GM23248 (cell line): Measurements from ENCODE around the gene RMI2.

Source experiments
- EZH2 ChIP-seq: fragments of 200-600 bp; sonication (generic); IDR thresholded peaks from 2 replicates; pipeline ENCODE4 v1.6.1; 2018; ENCODE audit warnings: antibody characterized with exemption, mild to moderate bottlenecking; ENCODE audit not compliant: insufficient read depth, poor library complexity, severe bottlenecking
- EZH2phosphoT487 ChIP-seq: fragments of 200-600 bp; sonication (generic); IDR thresholded peaks from 2 replicates; pipeline ENCODE4 v1.6.1; 2018; ENCODE audit warnings: antibody characterized with exemption, moderate library complexity, mild to moderate bottlenecking, low read depth; ENCODE audit not compliant: insufficient read depth

DNA sequence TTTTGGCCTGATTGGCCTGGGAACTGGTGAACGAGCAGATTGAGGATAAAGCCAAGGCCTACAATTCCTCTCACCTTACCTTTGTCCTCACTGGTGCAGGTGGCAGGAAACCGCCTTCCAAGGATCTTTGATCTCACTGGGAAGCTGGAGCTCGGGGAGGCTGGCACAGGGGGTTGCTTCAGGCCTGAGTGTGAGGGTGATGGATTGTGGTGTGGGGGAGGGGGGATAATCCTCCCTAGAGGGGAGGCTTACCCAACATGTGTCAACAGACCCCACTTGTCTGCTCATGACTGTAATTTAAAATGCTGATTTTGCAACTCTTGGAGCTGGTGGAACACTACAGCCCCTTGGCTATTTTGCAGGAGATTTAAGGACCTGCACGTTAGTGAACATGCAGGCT is 4.5 kb upstream of the RMI2 start:
- no peak for TF ChIP-seq EZH2
- no peak for TF ChIP-seq EZH2phosphoT487
